GM19463 (cell line): ENCODE data around the gene RBM7.

Experiments
- ATAC-seq: cut with Tn5 transposase; IDR thresholded peaks from one replicate; pipeline ENCODE4 v1.9.1; 2021; ENCODE audit warnings: mild to moderate bottlenecking, moderate library complexity; ENCODE audit not compliant: unreplicated experiment

Gene RBM7, protein sequence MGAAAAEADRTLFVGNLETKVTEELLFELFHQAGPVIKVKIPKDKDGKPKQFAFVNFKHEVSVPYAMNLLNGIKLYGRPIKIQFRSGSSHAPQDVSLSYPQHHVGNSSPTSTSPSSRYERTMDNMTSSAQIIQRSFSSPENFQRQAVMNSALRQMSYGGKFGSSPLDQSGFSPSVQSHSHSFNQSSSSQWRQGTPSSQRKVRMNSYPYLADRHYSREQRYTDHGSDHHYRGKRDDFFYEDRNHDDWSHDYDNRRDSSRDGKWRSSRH

DNA sequence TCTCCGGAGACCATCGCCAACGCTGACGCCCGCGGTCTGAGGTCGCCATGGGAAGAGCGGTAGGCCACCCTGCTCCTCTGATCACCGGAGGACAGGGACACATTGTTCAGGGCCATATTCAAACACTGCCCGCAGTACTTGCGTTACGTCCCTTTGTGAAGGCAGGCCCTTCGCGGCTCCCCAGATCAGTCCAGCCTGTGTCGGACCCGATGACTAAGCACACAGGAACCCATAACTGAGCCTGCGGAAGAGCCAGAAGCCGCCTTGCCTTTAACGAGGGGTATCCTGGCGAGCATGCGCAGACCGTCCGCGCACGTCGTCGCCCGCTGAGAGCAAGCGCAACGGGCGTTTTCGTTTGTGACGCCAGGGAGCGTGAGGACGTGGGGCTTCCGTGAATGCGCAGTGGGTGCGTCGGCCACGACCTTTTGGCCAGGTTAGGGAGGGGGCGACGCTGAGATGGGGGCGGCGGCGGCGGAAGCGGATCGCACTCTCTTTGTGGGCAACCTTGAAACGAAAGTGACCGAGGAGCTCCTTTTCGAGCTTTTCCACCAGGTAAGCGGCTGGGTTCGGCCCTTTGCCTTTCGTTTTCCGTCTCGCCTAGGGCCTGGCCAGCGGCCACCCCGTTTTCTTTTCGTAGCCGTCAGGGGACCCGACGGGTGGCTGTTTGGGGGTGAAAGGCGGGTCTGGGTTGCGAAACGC lies at the start of gene RBM7, which contains the start of gene C11orf71:
RBM7 (plus strand) TSS at position 451 of the 699 bp plus-strand sequence; CDS start at position 457, 6 bp downstream.
C11orf71 (minus strand) TSS at position 296 of the 699 bp plus-strand sequence; CDS start at position 116, 180 bp downstream.
- ATAC-seq, result peak; percentile 94

DNA sequence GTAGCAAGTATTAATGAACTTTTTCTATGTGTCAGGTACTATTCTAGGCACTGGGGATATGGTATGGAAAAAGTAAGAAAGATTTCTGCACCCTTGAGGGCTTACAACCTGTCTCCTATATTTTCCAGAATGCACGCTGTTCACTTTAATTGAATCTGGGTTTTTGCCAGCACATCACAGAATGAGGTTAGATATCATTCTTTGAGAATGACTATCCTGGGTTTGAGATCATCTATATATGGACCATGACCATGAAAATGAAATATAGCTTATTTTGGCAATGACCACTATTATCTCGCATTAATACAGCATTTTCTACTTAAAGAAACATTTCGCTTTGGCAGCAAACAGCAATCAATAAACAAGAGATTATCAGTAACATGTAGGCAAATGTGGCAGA lies 47.0 kb upstream of the RBM7 start:
- ATAC-seq, result no peak

DNA sequence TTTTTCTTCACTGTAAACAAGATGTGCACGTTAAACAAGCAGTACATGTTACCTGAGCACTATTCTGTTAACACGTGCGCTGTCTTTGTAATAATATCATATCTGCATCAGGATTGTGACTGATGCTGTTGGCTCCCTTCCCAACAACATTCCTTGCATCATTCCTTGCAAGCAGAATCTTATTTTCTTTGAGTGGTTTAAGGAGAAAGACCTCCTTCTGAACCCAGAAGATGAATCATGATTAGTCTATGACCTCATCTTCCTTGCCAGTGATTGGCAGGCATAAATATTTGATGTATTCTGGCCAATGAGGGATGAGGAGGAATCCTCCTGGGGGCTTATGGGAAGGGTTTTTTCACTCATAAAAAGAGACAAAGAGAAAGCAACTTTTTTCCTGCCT lies 46.4 kb upstream of the RBM7 start:
- ATAC-seq, result no peak

DNA sequence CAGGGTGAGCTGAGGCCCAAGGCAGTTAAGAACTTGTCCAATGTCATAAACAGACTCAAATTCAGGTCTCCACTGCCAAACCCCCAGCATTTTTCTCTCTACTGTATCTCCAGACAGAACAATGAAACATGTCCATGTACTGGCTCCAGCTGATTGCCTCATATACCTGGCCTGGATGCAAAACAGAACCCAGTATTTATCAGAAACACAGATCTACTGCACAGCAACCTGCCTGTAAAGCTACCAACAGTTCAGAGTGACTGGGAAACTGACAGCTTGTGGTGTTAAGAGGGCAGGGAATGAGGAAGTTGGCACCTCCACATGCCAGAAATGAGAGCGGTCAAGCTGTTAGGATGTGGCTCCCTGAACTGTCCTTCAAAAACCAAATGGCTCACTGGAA lies 41.8 kb upstream of the RBM7 start:
- no peak for ATAC-seq

DNA sequence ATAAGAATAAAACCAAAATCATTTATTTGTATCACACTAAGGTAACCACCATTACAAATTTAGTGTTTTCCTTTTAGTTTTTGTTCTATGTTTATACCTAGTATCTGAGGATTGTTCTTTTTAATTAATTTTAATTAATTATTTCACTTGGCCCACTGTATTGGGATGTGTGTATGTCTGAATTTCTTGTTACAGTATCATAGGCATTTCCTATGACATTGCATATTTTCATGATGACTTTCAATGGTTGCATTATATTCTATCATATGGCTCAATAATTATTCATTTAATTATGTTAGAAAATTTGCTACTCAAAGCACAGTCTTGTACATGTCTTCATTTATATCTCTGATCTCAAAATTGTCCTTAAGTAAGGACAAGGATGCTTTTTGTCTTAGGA lies 41.1 kb upstream of the RBM7 start:
- no peak for ATAC-seq

DNA sequence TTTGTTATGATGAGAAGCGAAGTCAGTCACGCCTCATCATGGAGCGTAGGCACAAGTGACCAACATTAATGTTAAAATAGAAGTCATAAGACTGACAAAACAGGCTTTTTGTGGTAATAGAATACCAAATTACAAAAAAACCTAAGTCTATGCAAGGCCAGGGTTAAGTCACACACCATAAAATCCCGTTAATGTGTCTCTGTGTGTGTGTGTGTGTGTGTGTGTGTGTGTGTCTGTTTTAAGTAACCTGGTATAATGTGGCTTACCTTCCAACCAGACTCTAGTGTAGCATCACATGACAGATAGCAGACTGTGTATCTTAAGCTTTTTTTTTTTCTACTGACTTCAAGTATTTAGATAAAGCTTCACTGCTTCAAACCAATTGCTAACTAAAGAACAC lies 38.1 kb upstream of the RBM7 start:
- ATAC-seq, result no peak

DNA sequence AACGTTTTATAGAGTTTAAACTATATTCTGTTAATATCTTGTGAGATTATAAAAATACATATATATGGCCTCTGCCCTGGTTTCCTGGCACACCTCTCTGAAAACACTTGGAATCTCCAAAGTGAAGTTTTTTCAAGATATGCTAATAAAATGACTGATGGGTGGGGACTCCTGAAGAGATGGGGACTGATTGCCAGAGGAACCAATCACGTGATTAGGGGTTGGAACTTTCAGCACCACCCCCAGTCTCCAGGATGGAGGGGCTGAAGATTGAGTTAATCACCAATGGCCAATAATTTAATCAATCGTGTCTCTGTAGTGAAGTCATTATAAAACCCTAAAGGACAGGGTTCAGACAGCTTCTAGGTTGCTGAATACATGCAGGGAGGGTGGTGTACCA lies 37.5 kb upstream of the RBM7 start:
- no peak for ATAC-seq

DNA sequence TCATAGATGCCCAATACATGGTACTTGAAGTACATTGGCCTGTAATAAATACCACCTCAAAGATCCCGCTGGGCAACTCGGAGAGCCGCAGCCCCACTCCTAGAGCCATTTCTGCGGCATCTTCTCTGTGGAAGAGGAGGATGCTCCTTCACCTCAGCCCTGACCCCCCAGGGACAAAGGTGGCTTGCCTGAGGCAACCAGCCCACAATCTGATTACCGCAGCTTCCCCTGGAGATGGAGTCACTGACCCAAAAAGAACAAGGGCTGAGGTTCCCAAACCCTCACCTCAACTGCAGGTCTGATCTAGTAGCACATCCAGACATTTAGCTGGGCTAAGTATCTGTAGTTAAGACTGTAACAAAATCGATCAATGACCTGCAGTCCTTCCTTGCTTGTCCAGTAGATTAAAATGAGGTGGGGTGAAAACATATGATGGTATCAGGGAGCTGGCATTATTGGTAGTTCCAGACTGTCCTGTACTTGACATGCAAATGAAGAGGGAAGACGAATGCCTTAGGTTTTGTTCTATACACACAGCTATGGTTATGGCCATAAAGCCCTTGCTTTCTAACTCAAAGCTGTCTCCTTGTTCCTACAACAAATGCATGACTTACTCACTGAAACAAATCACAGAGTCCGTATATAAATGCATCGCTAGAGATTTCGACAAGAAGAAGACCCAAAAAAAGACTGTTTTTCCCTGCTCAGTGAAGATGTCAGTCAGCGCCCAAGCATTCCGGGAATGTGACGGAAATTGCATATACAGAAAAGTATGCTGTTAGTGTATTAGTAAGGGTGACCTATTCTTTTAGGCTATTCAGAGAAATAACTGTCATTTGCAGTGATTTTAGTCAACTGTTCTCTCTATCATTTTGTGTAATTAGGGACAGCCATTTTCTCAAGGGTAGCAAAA lies 33.9 kb upstream of the RBM7 start:
- ATAC-seq, result no peak

DNA sequence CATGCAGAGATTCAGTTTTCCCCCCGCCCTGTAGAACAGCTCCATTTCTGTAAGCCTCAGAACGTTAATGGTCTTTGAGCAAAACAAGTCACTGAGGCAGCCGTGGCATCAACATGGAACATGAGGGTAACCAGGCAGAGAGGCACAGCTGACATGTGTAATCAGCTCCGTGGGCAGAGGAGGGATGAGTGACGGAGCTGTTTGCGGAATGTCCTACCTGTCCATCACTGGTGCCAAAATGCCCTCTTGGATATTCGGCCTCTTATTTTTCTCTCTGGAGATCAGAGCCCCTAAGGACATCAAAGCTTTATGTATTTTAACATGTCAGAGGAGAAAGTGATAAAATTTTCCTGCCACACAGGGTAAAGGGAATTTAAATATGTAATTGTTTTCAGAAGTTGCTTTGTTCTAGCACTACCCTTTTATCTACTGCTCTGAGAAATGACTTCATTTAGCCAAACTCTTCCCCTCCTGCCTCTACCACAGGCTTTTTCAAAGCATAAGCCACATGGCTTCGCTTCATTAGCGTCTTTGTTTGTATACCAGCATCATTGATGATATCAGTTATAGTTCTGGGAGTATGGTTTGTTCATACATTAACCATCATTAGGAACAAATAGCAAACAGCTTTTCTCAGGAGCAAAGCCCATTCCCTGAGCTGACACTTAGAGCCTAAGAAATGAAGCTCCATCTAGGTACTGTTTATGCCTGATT lies 33.1 kb upstream of the RBM7 start:
- no peak for ATAC-seq

DNA sequence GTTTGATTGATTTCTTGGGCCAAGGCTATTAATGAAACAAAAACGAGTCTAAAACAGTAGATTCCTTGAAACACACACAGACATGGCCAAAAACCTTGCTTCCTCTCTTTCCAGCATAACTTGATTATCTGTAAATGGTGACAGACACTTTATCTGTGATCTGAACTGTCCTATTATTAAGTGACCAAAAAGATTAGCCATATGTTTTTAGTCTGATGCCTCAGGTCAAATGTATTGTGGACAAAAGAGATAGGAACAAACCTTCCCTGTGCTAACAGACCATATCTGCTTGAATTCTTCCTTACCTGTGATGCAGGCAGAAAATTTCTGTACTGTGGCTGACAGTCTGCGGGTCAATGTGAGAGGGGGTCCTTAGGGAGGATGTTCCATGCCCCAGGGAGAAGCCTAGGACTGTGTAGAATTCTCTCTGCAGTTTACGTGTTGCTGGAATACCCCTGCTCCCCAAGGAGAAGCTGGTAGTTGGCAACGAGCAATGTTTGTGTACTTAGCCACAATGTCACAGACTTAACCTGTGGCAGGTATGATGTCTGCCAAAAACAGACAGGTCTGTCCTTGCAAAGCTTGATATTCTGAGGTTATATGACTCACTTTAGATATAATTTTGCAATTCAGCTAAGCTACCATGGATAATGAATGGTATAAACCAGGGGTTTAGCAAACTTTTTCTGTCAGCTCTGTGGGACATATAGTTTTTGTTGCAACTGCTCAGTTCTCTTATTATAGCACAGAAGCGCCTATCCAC lies 31.4 kb upstream of the RBM7 start:
- no peak for ATAC-seq

DNA sequence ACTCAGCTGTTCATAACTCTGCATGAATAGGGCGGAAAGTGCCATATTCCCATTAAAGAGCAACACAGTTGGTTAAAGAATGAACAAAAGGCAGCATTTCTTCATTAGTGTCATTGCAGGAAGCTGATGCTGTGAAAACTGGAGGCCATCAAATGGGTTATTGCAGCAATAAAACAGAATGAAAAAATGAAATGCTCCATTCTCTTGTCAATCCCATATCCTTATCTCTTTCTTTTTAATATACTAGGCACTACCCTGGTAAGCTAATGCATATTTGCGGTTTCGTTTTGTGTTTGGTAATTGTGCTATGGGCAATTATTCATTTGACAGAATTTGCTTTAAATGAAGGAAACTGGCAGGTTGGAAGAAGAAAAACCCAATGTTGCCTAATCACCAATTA lies 25.4 kb upstream of the RBM7 start:
- ATAC-seq, result no peak

DNA sequence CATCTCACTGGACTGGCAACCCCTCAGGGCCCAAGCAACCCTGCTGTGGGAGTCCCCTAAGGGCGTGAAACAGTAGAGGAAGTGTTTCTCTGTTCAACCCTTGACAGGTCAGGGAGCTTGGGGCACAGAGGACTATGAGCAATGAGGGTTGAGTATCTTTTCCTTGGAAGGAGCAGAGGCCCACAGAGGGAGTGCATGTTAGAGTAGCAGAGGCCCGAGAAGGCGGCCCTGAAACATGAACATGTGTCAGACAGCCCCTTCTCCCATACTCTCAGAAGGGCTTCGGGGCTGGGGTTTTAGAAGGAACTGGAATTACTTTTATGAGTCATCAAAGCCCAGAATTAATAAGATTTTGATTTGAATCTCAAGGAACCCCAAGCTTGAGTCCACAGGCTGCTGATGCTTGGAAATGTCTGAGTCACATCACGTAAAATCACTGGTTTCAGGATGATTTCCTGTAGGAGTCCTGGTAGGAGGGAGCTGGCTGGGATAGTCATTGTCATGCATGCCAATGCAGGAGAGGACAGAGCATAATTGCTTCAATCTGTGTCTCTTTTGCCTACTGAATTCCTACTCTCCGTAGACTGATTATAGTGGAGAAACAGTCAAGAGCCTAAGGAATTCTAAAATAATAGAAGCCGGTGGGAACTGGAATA lies 22.7 kb upstream of the RBM7 start:
- ATAC-seq, result no peak

DNA sequence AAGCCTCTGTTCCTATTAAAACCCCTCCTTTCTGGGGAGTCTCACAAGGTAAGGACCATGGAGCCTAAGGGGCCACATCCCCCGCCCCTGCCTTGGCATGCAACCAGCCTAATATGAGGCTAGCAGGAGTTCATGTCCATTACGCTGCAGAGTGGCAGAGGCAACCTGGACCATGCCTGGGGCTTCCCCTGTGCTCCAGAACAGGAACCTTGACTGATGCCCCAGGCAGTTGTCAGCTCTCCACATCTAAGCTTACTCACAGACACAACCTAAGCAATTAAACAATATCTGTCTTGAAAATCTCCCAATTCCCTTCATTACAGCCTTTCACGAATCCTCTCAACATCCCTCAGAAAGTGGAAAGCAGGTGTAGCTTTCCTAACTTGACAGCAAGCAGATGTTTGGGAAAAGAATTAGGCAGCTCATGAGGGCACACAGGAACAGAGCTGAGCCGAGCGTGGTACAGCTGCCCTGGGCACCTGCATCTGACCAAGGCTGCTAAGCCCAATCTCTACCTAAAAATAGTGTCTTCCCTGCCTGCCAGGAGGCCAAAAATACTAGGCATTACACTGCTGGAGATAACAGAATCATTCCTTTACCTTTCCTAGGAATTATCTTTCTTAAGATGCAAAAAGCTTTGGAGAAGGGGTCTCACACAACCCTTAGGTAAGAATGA lies 20.9 kb upstream of the RBM7 start:
- ATAC-seq, result no peak

DNA sequence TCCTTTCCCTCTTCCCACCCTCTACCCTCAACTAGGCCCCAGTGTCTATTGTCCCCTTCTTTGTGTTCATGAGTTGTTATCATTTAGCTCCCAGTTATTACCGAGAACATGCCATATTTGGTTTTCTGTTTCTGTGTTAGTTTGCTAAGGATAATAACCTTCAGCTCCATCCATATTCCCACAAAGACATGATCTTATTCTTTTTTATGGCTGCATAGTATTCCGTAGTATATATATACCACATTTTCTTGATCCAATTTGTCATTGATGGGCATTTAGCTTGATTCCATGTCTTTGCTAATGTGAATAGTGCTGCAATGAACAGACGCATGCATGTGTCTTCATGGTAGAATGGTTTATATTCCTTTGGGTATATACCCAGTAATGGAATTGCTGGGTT lies 18.0 kb upstream of the RBM7 start:
- no peak for ATAC-seq

DNA sequence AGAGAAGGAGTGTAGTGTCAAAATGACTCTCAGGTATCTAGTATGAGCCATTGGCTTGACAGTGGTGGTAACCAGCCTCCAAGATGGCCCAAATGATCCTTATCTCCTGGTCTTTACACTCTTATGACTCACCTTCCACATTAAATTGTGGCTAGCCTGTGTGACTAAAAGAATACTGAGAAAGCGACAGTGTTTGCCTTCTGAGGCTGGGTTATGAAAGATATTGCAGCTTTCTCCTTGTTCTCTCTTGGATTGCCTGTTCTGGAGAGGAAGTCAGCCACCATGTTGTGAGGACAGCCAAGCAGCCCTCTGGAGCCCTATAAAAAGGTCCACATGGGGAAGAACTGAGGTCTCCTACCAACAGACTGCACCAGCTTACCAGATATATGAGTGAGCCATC lies 16.0 kb upstream of the RBM7 start:
- ATAC-seq, result no peak

DNA sequence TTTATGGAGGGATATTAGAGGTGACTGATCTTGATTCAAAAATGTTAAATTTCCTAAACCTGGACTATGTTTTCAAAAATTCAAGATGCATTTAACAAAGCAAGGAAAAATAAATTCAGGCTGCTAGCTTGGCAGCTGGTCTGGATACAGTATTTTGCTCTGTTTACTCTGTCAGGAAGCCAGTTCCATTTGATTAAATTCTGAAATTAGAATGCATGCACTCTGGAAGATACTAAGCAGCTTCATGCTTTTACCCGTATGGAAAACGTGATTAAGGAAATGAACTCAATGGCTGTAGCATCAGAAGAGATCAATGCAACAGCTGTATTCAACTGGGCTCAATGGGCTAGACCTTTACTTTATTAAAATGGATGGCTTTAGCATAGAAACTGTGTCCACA lies 14.3 kb upstream of the RBM7 start:
- ATAC-seq, result no peak

DNA sequence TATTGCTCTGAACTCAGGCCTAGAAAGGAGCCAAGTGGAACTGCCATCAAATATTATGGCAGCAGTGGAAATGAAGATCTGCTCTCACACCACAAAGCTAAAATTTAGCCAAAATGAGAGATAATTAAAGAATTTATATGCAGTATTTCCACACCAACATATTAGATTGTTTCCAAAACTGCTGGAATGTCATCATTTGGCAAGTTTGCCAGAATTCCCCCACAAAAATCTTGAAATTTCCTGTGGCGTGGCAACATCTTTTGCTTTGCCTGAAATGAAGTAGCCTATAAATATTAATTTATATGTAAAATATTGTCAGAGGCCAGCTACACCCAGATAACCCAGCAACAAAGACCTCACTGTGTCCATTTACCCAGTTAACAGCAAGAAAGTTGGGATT lies 13.9 kb upstream of the RBM7 start:
- no peak for ATAC-seq

DNA sequence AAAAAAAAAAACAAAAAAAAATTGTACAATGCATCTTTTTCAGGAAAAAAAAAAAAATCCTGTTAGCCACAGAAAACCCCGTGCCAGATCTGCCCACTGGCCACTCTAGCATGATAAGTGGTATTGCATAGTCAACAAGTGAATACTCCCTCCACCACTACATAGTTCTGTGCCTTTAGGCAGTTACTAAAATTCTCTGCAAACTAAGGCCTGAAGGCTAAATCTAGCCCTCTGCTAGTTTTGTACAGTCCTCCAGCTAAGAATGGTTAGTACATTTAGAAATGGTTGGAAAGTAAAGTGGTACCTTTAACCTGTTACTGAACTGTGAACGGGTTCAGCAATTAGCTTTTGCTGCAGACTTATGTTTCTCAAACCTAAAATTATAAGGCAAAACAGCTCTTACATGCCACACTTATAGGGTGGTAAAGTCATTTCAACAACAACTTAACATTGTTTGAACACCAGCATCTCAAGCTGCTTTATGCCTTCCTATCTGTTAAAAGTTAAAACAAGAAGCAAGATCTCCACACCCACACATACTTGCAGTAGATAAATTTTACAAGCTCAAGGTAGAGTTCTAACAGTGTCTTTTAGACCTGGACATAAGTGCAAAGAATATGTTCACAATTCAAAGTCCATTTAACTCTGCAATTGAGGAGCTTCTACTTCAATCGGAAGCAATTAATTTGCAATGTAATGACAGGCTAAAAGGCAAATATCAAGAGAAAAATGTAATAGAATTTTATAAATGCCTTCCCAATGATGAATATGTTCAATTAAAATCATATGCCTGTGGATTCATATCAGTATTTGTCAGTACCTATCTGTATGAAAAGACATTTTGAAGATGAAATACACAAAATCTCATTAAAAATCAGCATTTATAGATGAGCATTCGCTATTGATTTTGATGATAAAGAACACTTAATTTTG lies 7.5 kb upstream of the RBM7 start:
- no peak for ATAC-seq
